Upper lobe of left lung (tissue), 6 donors: ENCODE results near the gene MYLK4. TPM values are rescaled to one million over a fixed set of nuclear protein-coding genes. Genes with fewer than 3 reads are reported as not detected.
A peak's percentile ranks its signal among the peaks of the same experiment; 100 is the strongest.
"Not testable (repeated sequence)": the region's sequence is repeated elsewhere in the genome, so short reads cannot be mapped to it uniquely, and the experiment has no call there.

Experiments
- ATAC-seq, 2 donors: fragments of 200-7000 bp; cut with Tn5 transposase; one replicate each; pipeline ENCODE4 v1.9.1; 2022; ENCODE audit warnings: mild to moderate bottlenecking in 2 of 2, moderate library complexity in 2 of 2; ENCODE audit not compliant: low FRiP score in 2 of 2
- DNase-seq, 2 donors: peaks; one replicate each; pipeline ENCODE4 v3.0.0-alpha.2; 2019 to 2020
- H3K27ac ChIP-seq, 4 donors: fragments of 200-600 bp; sonication (generic); one replicate each; pipeline ENCODE4 v1.5.1; 2016 to 2019
- H3K27me3 ChIP-seq, 4 donors: fragments of 200-600 bp; sonication (generic); one replicate each; pipeline ENCODE4 v1.5.1; 2017 to 2019
- H3K36me3 ChIP-seq, 4 donors: fragments of 200-600 bp; sonication (generic); one replicate each; pipeline ENCODE4 v1.5.1; 2016 to 2019
- H3K4me1 ChIP-seq, 4 donors: fragments of 200-600 bp; sonication (generic); one replicate each; pipeline ENCODE4 v1.5.1; 2018 to 2019
- H3K4me3 ChIP-seq, 4 donors: fragments of 200-600 bp; sonication (generic); one replicate each; pipeline ENCODE4 v1.5.1; 2017 to 2019; ENCODE audit warnings: mild to moderate bottlenecking in 2 of 4, moderate library complexity in 1 of 4
- H3K9me3 ChIP-seq, 4 donors: fragments of 200-600 bp; sonication (generic); one replicate each; pipeline ENCODE4 v1.5.1; 2018 to 2019
- EP300 ChIP-seq, 4 donors: sonication (generic); formaldehyde crosslinking; IDR thresholded peaks; one replicate each; pipeline ENCODE4 v1.5.1; 2017; ENCODE audit warnings: antibody characterized with exemption in 4 of 4, control low read depth in 2 of 4
- POLR2A ChIP-seq, 4 donors: fragments of 450-650 bp; IDR thresholded peaks; one replicate each; pipeline ENCODE4 v1.5.1; 2016 to 2017; ENCODE audit warnings: antibody characterized with exemption in 4 of 4, mild to moderate bottlenecking in 2 of 4
- POLR2AphosphoS5 ChIP-seq, 2 donors: sonication (generic); formaldehyde crosslinking; IDR thresholded peaks; one replicate each; pipeline ENCODE4 v1.5.1; 2017; ENCODE audit warnings: antibody characterized with exemption in 2 of 2
- WGBS, 2 donors: methylation state at CpG; one replicate each; pipeline ENCODE4 v1.1.5; 2017 to 2018; 5-methylcytosine and 5-hydroxymethylcytosine counted together
- total RNA-seq, 6 donors: library from RNA; depleted of rRNA in 4 of 6; stranded (reverse); fragments of >200 nt in 4 of 6; gene quantifications; one replicate each; pipeline versions ENCODE4 v1.1.0 to v1.2.1, GENCODE V29; 2016 to 2021
- TF ChIP-seq, protein P1 (sequence below), 6 experiments: fragments of 450-650 bp in 4 of 6; fragments of 200-600 bp in 2 of 6; sonication (generic) in 2 of 6; IDR thresholded peaks; one replicate each; pipeline ENCODE4 v1.5.1; 2016 to 2019; ENCODE audit warnings: antibody characterized with exemption in 6 of 6
- donor health status: DM: no; HTN: no; CAD: no; lungs with moderate emphysema.
- donor health status: DM: no; HTN: yes; CAD: no; lungs with severe emphysema.

Gene MYLK4
- total RNA-seq, 6 donors from 2014 or later = 0.64 to 2.6 (median 1.2) TPM

DNA sequence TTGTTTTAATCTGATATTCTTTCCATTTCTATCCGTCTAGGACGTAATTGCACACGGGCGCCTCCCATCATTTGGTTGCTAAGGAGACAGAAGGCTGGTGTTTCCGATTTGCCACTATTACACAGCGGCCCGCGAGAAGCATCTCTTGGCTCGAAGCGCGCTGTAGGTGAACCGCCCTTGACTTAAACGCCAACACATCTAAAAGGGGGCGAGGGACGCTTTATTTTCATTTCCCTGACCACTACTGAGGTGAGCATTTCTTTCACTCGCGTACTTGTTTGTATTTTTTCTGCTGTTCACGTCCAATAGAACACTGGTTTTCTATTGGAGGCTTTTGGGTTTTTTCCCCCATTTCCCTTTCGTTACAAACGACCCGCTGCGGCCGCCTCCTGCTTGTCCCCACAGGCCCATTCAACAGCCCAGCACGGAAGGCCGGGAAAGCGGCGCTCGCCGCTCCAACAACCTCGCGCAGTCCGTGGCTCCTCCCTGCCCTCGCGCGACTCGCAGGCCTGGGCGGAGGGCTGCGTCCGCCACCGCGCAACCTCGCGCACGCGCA is 14.0 kb upstream of the MYLK4 start:
- Histone ChIP-seq H3K4me1 (peaks cover 24 to 39% (median 31%) of the 10 kb centered on the region in 4 donors), H3K36me3 (no peaks in the 10 kb centered on the region), H3K27me3 (no peaks in the 10 kb centered on the region), H3K4me3 (peak overlapping the region; percentile 25 to 96 (median 82)), H3K9me3 (no peaks in the 10 kb centered on the region), H3K27ac (peak overlapping the region; percentile 83 to 93 (median 92))
- DNase-seq = peak; percentile 50 to 98
- ATAC-seq = peak; percentile 92 to 95
- 0% methylated on average over 26 to 32 of the region's 45 CpGs for WGBS, 2 donors
- TF ChIP-seq POLR2AphosphoS5 (IDR thresholded peaks at IDR 0.05) = no peak
- no peak for TF ChIP-seq EP300 (IDR thresholded peaks at IDR 0.05)
- peak in 3 of 4 donors; percentile 3 to 56 (median 46) for TF ChIP-seq POLR2A (IDR thresholded peaks at IDR 0.05)

- peak overlapping the region; percentile 83 to 93 (median 92) for H3K27ac ChIP-seq
- 78% methylated on average over 27 of the region's 27 CpGs for WGBS, 2 donors
- ATAC-seq = no peak
- peak overlapping the region in 3 of 4 donors; percentile 81 to 96 (median 82) for H3K4me3 ChIP-seq
- no peaks in the 10 kb centered on the region for H3K36me3 ChIP-seq
- no peaks in the 10 kb centered on the region for H3K27me3 ChIP-seq
- no peak for TF ChIP-seq EP300 (IDR thresholded peaks at IDR 0.05)
- H3K4me1 ChIP-seq = peaks cover 19 to 33% (median 27%) of the 10 kb centered on the region in 4 donors
- H3K9me3 ChIP-seq = no peaks in the 10 kb centered on the region
- DNase-seq = peak in 1 of 2 donors; percentile 67
Measured at GRCh38 chr6:2763876-2764540, 13.3 kb upstream of the MYLK4 start.

DNA sequence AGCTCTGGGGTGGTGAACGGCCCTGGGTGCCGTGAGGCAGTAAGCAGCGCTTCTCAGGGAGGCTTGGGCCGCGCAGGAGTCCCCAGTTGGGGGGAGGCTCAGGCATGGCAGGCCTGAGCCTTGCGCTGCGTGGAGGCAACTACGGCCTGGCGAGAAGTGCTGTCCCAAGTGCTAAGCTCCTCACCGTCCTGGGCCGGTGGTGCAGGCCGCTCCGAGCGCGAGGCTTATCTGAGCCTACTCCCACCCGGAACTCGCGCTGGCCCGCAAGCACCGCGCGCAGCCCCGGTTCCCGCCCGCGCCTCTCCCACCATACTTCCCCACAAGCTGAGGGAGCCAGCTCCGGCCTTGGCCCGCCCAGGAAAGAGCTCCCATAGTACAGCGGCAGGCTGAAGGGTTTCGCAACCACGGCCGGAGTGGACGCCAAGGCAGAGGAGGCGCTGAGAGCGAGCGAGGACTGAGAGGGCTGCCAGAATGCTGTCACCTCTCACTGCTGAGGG is 12.7 kb upstream of the MYLK4 start:
- H3K4me1 ChIP-seq = peaks cover 14 to 26% (median 21%) of the 10 kb centered on the region in 4 donors
- H3K27me3 ChIP-seq = no peaks in the 10 kb centered on the region
- DNase-seq (peak in 1 of 2 donors; percentile 87), ATAC-seq (no peak)
- no peak for TF ChIP-seq POLR2AphosphoS5 (IDR thresholded peaks at IDR 0.05)
- TF ChIP-seq, protein P1, sequence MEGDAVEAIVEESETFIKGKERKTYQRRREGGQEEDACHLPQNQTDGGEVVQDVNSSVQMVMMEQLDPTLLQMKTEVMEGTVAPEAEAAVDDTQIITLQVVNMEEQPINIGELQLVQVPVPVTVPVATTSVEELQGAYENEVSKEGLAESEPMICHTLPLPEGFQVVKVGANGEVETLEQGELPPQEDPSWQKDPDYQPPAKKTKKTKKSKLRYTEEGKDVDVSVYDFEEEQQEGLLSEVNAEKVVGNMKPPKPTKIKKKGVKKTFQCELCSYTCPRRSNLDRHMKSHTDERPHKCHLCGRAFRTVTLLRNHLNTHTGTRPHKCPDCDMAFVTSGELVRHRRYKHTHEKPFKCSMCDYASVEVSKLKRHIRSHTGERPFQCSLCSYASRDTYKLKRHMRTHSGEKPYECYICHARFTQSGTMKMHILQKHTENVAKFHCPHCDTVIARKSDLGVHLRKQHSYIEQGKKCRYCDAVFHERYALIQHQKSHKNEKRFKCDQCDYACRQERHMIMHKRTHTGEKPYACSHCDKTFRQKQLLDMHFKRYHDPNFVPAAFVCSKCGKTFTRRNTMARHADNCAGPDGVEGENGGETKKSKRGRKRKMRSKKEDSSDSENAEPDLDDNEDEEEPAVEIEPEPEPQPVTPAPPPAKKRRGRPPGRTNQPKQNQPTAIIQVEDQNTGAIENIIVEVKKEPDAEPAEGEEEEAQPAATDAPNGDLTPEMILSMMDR (IDR thresholded peaks at IDR 0.05) = no peak
- no peak for TF ChIP-seq EP300 (IDR thresholded peaks at IDR 0.05)
- no peak for TF ChIP-seq POLR2A (IDR thresholded peaks at IDR 0.05)
- peak overlapping the region in 1 of 4 donors; percentile 5 for H3K27ac ChIP-seq
- H3K36me3 ChIP-seq = no peaks in the 10 kb centered on the region
- 92 to 96% methylated on average over 34 to 36 of the region's 36 CpGs for WGBS, 2 donors
- H3K4me3 ChIP-seq = peak overlapping the region in 1 of 4 donors; percentile 82
- no peaks in the 10 kb centered on the region for H3K9me3 ChIP-seq

DNA sequence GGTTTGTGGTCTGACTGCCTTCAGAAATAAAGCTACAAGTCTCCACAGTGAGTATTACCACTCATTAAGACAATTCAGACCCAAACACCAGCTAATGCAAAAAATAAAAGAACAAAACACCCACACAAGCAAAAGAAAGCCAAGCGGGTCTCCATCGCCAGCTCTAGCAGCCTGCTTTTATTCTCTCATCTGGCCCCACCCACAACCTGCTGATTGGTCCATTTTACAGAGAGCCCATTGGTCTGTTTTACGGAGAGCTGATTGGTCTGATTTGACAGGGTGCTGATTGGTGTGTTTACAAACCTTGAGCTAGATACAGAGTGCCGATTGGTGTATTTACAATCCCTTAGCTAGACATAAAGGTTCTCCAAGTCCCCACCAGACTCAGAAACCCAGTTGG is 12.1 kb upstream of the MYLK4 start:
- peaks cover 12 to 21% (median 15%) of the 10 kb centered on the region in 4 donors for H3K4me1 ChIP-seq
- H3K27ac ChIP-seq, DNase-seq, H3K27me3 ChIP-seq, ATAC-seq, H3K4me3 ChIP-seq, H3K9me3 ChIP-seq, H3K36me3 ChIP-seq: not testable (repeated sequence)
- WGBS, 2 donors = 95 to 98% methylated on average over 3 to 4 of the region's 4 CpGs

DNA sequence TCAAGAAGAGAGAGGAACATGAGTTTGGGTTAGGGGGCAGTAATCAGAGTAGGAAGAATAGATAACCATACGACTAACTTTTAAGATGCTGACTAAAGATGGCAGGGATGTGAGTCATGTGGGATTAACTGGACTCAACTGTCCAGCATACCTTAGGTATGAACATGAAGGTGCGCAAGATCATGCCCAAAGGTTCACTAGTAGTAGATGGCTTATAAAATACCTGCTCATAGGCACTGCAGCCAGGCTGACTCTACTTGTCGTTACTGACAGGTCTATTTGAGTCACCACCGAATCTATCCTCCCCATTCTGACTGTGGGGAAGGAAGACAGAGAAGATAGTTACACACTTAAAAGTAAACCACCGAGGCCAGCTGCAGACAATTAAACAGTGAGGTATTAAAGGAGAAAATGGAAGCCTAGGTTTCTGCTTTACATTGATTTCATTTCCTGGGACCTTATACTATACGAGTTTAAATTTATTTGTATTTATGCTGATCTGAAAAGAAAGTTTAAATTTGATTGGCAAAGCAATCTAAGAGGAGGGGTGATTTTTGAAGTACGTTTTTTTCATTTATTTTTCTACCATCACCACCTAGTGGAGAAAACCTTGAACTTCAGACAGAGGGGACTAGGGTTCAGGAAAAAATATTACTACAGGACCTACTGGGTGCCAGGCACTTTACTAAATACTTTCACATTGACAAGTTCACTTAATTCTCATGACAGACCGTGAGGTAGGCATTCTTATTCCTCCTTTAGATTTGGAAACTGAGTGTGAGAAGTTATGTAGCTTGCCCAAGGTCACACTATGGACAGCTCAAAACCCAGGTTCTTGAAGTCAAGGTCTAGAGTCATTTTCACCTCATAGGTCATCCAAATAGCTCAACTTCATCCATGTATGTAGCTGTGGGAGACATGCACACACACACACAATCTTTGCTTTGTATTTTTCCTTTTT is 10.4 kb upstream of the MYLK4 start:
- WGBS, 2 donors = 72 to 80% methylated on average over 8 of the region's 8 CpGs
- ATAC-seq (no peak), DNase-seq (no peak)
- H3K4me3 ChIP-seq = no peak overlapping the region
- no peak overlapping the region for H3K27ac ChIP-seq
- H3K4me1 ChIP-seq = peaks cover 2 to 5% (median 5%) of the 10 kb centered on the region in 4 donors
- H3K9me3 ChIP-seq = no peaks in the 10 kb centered on the region
- H3K36me3 ChIP-seq = no peaks in the 10 kb centered on the region
- H3K27me3 ChIP-seq = no peaks in the 10 kb centered on the region
- TF ChIP-seq, protein P1 (IDR thresholded peaks at IDR 0.05) = peak; percentile 23 to 48 (median 40)
- no peak for TF ChIP-seq POLR2A (IDR thresholded peaks at IDR 0.05)

DNA sequence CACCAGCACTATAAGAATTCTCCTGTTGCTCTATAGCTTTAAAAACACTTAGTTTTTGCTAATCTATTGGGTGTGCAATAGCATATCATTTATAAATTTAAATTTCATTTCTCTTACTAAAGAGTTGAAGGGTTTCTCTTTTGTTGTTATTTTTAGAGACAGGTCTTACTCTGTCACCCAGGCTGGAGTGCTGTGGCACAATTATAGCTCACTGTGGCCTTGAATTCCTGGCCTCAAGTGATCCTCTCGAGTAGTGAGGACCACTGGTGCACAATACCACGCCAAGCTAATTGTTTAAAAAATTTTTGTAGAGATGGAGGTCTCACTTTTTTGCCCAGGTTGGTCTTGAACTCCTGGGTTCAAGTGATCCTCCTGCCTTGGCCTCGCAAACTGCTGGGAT is 8.3 kb upstream of the MYLK4 start:
- no peaks in the 10 kb centered on the region for H3K36me3 ChIP-seq
- no peak overlapping the region for H3K4me3 ChIP-seq
- no peak overlapping the region for H3K27ac ChIP-seq
- WGBS, 2 donors = 70 to 86% methylated on average over 3 of the region's 3 CpGs
- TF ChIP-seq EP300 (IDR thresholded peaks at IDR 0.05) = no peak
- no peak for TF ChIP-seq POLR2AphosphoS5 (IDR thresholded peaks at IDR 0.05)
- TF ChIP-seq POLR2A (IDR thresholded peaks at IDR 0.05) = no peak
- TF ChIP-seq, protein P1 (IDR thresholded peaks at IDR 0.05) = no peak
- DNase-seq (no peak), ATAC-seq (no peak)
- no peaks in the 10 kb centered on the region for H3K9me3 ChIP-seq
- H3K4me1 ChIP-seq = peaks cover 0 to under 1% (median 0%) of the 10 kb centered on the region in 4 donors
- H3K27me3 ChIP-seq = no peaks in the 10 kb centered on the region
